ENCODE data around the gene VPS45.

VPS45 gene

GRCh38 chr1:150073516-150073915, 5.9 kb downstream of the VPS45 start:
- no peak for DNase-seq

DNA sequence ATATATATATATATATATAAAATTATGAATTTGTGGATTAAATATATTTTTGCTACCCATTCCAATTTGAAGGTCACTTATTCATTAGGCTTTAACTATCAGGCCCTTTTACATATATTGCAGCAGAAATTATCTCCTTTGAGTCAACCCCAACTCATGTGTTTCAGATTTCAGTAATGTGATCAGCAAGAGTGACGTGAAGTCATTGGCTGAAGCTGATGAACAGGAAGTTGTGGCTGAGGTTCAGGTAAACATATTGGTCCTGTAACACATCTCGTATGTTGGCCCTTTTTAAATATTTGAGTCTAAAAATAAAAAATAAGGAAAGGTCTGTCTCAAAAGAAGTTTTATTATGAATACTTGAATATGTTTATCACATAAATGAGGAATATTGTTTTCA, 8.5 kb downstream of the VPS45 start:
- no peak for DNase-seq

DNA sequence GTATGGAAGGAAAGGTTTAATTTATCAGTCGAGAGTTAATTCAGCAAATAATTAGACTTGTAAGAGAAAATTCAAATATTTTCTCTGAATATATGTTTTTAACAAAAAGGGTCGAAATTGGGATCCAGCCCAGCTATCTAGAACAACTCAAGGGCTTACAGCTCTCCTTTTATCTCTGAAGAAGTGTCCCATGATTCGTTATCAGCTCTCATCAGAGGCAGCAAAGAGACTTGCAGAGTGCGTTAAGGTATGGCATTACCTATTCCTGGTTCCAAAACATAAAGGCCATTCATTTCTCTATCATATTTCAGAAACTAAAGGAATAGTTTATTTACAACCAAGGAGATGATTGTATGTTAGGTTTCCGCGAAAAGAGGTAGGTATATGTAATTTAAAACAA, 9.4 kb downstream of the VPS45 start:
- no peak for DNase-seq

- no peak for DNase-seq
Observed at GRCh38 chr1:150080784-150081183, 13.2 kb downstream of the VPS45 start.

DNA sequence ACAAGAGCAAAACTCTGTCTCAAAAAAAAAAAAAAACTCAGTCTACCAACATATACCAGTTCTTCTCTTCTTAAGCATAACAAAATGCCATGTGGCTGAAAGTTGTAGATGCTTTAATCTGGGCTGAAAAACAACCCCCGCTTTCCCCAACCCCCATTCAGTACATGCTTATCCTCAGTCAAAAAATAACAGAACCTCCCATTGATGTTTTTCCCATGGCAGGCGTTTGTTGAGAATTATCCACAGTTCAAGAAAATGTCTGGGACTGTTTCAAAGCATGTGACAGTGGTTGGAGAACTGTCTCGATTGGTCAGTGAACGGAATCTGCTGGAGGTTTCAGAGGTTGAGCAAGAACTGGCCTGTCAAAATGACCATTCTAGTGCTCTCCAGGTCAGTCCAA, 14.9 kb downstream of the VPS45 start:
- DNase-seq, result no peak

DNA sequence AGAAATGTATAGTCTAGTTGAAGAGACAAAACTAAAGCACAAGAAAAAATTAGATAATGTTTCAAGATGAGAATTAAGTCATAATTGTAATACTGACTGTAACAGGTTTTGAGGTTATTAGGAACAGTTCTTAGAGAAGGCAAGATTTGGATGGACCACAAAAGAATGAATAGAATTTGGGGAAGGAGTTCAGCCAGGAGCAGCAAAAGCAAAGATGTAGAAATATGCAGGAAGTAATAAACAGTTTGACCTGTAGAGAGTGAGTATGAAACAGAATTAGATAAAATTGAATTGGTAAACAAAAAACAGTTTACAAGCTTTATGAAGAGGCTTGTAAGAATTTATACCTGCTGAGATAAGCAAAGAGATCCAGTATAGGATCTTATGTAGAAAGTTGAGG, 16.3 kb downstream of the VPS45 start:
- DNase-seq, result no peak

GRCh38 chr1:150085406-150085805, 17.8 kb downstream of the VPS45 start:
- no peak for DNase-seq

GRCh38 chr1:150087415-150087814, 19.8 kb downstream of the VPS45 start:
- DNase-seq, result no peak

DNA sequence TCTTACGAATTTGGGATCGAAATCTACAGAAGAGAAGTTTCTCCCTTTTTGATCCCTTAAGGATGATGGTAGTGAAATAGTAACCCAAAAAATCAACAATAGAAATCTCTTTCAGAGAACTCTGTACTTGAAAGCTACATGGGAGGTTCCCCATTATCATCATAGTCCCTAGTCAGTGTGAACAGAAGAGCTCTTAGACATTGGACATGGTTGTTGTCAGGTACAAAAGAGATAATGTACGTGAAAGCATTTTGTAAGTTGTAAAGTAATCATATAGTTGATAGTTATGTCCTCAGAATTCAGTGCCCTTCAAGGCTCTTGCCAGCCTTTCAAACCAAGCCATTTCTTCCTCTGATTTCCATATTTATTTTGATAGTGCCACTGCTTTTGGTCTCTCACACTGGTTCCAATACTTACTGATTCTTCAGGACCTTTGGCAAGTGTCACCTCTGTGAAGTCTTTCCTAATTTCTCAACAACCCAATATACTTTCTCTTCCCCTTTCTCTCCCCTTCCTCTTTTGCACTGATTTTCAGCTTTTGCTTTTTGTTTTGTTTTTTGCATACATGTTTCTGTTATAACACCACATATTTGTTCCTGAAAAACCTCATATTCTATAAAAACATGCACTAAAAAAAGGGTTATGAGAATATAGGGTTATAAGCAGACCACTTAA, 22.4 kb downstream of the VPS45 start:
- DNase-seq, result no peak

GRCh38 chr1:150092180-150092791, 24.7 kb downstream of the VPS45 start:
- DNase-seq, result no peak

DNA sequence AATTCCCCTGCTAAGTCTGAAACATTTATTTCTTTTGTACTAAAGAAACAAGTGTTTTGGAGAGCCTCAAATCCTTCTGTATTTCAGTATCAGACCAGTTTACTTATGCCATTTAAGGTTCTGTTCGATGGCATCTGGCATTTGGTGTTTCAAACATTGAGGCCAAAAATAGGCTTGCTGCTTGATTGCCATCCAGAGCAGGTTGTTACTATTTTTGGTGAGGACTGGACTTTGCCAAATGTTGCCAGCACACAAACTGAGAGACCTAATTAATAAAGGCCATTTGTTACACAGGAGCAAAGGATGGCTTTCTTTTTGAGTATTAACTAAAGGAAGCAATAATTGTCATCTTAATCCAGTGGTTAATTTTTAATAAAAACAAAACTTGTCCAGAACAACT, 26.2 kb downstream of the VPS45 start:
- no peak for DNase-seq

DNA sequence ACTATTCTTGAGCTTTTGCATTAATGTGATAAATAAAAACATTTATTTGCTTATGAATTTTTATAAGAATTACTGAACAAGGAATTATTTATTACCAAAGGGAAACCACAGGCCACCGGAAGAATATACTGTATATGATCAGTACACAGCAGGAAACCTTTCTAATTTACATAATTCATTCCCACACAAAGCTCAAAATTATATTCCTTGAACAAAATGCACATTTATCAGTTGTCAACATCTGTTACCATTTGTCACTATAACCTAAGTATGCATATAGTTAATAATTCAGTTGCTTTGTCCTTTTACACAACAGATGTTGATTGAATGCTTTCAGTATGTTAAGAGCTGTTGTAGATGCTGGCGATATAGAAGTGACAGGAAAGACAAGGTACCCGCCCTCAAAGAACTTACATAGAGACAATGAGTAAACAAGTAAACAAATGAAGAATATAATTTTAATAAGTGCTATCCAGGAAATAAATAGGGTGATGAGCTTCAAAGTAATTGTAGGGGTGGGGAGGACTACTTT, 27.2 kb downstream of the VPS45 start:
- DNase-seq, result no peak

DNA sequence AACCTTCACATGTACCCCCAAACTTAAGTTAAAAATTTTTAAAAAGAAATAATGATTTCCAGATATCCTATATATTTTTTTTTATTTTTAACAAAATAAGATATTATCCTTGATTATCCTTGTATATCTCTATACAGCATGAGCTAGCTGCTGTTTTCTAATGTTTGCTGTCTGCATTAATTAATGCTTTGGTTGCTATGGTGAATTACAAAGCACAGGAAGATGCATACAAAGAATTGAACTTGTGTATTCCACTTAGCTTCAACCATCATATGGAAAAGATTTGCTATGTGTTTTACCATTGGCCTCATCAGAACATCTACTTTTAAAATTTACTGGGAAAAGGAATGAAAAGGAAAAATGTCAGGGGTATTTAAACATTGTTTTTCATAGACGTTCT, 35.4 kb downstream of the VPS45 start:
- DNase-seq, result no peak

DNA sequence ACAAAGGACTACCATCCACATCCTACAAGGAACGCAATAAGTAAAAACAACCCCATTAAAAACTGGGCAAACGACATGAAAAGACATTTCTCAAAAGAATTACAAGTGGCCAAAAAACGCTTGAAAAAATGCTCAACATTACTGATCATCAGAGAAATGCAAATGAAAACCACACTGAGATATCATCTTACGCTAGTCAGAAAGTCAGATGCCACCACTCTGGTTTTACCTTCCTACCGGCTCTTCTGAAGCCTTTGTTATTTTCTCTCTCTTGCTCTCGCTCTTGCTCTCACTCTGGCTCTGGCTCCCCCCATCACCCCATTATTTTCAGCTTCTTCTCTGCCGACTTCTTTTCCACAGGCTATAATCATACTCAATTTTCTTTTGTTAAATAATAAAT, 38.8 kb downstream of the VPS45 start:
- no peak for DNase-seq

DNA sequence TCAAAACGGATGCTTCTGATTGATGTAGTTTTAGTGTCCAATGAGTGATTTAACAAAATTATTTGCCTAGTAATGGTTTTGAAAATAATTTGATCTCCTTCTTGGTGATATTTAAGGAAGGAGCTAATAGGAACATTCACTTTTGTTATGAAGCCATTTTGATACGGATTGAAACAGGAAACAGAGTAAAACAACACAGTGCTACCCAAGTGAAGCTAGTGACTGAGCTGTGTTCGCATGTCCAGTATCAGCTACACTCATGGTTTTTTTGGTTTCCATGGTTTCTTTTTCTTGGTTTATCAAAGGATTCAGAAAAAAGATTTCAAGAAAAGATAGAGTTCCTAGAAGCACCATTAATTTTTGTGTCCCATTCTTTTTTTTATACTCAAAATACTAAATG, 42.0 kb downstream of the VPS45 start:
- no peak for DNase-seq

DNA sequence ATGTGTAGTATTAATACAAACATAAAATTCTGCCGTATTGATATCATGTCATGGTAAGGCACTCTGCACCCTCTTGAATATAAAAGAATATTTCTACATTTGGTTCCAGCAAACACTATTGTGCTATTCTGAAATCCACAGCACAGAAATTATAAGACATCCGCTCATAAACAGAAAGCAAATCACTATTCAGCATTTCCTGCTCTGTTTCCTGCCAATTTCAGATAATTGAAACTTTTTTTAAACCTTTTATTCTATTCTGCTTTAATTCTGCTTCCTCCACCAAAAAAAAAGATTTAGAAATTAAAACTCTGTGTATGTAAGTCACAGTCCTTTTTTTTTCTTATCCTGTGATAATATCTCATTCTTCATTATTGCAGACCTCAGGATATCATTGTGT, 42.5 kb downstream of the VPS45 start:
- no peak for DNase-seq

DNA sequence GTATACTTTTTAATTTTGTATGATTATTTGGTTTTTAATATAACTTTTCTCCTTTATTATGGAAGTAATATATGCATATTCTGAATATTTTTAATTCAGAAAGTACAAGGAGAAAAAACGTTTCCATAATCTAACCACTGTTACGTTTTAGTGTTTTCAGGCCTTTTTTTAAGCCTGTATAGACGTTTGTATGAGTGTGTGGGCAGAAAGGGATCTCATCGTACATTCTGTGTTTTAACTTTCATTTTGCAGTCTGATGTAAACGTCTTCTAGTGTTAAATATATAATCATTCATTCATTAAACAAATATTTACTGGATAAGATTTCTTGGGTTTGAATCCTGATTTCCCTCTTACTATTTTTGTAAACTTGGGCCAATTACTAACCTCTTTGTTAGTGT, 44.1 kb downstream of the VPS45 start:
- DNase-seq, result no peak

DNA sequence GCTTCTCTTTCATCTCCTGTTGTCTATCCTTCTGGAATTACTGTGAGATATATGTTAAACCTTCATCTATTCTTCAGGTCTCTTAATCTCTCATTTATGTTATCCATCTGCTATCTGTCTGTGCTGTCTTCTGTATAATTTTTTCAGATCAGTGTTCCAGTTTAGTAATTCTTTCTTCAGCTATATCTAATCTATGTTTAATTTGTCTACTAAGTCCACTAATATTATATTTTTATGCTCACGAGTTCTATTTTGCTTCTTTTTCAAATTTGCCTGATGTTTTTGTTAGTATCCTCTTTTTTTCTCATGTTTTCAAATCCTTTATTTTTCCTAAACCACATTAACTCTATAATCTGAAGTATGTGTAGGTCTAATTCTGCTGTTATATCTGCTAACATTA, 47.5 kb downstream of the VPS45 start:
- no peak for DNase-seq

DNA sequence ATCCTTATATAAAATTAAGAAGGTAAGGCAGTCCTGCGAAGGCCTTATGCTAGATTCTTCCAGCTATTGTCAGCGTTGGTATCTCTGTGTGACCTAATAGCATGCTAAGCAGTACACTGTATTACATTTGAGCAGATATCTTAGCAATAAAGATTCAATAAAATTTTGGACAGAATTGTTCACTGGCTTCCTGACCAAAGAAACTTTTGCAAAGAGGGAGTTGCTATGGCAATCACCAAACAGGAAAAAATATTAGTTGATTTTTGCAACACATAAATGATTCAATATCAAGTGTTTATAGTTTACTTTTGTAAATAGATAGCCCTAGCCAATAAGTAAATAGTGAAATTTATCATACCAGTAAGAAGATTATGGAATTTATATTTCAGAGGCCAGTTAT, 51.1 kb downstream of the VPS45 start:
- DNase-seq, result no peak

DNA sequence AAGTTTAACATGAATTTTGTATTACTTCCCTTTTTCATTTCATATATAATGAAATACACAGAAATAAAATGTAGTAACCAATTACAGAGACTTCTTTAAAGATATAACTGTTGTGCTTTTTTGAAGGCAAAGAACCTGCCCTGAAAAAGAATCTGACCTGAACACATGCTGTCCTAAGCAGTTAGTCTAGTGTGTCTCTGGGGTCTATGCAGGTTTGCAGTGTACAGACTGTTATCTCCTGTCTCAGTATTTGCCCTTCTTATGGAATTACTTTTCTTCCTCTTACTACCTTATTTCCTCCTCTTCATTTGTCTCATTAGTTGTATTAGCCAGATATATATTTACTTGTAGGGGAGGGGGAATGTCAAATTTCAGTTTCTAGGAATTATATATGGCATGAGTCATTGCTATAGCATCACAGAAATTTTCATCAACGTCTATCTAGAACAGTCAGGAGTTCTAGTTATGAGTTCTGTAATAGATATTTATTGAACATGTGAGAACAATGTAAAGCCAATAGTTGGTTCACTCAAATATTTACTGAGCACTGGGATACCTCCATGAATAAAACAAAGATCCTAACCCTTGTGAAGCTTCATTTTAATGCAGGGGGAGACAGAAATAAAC, 53.8 kb downstream of the VPS45 start:
- peak; percentile 47 for DNase-seq

DNA sequence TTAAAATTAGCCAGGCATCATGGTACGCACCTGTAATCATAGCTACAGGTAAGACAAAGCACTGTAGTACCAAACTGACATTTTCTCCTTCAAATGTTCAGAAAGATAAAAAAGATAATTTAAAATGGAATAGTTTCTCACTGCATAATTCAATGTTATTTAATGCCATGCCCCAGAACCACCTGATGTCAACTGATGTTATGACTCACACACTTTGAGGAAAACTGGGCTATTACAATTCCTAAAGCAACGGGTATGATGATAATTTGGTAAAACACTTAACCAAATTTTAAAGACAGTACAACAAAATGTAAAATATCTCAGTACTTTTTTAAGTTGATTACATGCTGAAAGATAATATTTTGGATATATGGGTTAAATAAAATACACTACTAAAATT, 59.2 kb downstream of the VPS45 start:
- DNase-seq, result no peak

GRCh38 chr1:150127464-150127863, 59.9 kb downstream of the VPS45 start:
- no peak for DNase-seq

- DNase-seq, result peak; percentile 23
Observed at GRCh38 chr1:150127868-150128267, 60.3 kb downstream of the VPS45 start.

DNA sequence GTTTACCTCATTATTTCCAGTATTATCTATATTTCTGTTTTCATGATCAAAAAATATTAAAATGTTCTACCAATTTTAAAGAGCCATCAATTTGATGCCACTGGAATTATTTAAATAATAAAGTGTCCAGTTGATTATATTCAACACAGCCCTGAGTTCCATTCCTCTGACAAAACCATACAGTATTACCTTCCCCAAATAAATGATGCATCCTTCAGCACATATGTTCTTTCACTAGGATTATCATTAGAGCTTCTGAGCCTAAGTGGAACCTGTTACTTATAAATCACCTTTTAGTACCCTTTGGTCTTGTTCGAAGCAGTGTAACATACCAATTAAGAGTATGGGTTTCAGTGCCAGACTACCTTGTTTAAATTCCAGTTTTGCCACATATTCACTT, 64.8 kb downstream of the VPS45 start:
- DNase-seq, result no peak

Data from fibroblast of skin of back (primary cell).